ENCODE measurements around the gene SNX30.

DNA sequence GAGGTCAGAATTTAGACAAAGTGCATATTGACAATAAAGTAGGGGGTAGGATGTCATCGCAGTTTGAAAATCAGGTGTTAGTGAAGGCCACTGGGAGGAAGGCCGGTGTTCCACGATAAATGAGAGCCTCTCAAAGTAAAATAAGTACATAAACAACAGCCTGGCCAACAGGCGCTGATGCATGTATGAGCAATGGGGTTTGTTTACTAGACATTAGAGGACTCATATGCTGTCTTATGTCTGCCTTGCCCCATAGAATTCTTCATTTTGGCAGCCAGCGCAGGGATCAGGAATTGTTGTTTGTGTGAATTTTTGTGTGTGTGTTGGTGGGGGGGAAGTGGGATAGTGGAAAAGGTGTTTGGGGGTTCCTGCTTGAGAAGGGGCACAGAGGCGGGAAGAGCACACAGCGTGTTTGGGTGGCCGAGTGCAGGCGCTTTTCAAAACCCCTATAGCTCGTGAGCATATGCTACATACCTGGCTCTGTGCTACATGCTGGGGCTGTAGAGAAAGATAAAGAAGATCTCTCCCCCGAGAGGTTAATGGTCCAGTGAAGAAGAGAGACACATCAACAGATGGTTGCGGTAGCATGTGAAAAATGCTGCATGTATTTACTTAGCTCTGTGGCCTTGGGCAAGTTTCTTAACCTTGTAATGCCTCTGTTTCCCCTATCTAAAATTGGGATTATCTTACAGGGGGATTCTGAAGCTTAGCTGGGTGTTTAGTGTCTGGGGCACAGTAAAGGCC lies 11.5 kb downstream of the SNX30 start:
- TF ChIP-seq, protein P1, sequence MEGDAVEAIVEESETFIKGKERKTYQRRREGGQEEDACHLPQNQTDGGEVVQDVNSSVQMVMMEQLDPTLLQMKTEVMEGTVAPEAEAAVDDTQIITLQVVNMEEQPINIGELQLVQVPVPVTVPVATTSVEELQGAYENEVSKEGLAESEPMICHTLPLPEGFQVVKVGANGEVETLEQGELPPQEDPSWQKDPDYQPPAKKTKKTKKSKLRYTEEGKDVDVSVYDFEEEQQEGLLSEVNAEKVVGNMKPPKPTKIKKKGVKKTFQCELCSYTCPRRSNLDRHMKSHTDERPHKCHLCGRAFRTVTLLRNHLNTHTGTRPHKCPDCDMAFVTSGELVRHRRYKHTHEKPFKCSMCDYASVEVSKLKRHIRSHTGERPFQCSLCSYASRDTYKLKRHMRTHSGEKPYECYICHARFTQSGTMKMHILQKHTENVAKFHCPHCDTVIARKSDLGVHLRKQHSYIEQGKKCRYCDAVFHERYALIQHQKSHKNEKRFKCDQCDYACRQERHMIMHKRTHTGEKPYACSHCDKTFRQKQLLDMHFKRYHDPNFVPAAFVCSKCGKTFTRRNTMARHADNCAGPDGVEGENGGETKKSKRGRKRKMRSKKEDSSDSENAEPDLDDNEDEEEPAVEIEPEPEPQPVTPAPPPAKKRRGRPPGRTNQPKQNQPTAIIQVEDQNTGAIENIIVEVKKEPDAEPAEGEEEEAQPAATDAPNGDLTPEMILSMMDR (conservative IDR thresholded peaks at IDR 0.05; ENCODE audit: low read length): no peak
- TF ChIP-seq EZH2phosphoT487 (IDR thresholded peaks at IDR 0.05; ENCODE audit: borderline replicate concordance): no peak
